ENCODE results near the gene TMEM145.

Gene TMEM145

GRCh38 chr19:42303101-42303464 lies 10.0 kb upstream of the TMEM145 start:
- TF ChIP-seq GATA1 (IDR thresholded peaks at IDR 0.05; ENCODE audit: low read depth, low read length) (no peak), POLR2A (IDR thresholded peaks at IDR 0.05; ENCODE audit: low read length) (no peak)
- no peak for DNase-seq

- TF ChIP-seq POLR2A (IDR thresholded peaks at IDR 0.05; ENCODE audit: low read length) (no peak), GATA1 (IDR thresholded peaks at IDR 0.05; ENCODE audit: low read depth, low read length) (no peak)
- no peak for DNase-seq
Measured at GRCh38 chr19:42303876-42304275, 9.2 kb upstream of the TMEM145 start.

GRCh38 chr19:42306646-42307045 lies 6.5 kb upstream of the TMEM145 start:
- TF ChIP-seq GATA1 (IDR thresholded peaks at IDR 0.05; ENCODE audit: low read depth, low read length) (no peak), POLR2A (IDR thresholded peaks at IDR 0.05; ENCODE audit: low read length) (no peak)
- DNase-seq = no peak

GRCh38 chr19:42309686-42310085 lies 3.4 kb upstream of the TMEM145 start:
- no peak for DNase-seq
- TF ChIP-seq GATA1 (IDR thresholded peaks at IDR 0.05; ENCODE audit: low read depth, low read length) (no peak), POLR2A (IDR thresholded peaks at IDR 0.05; ENCODE audit: low read length) (no peak)

- TF ChIP-seq POLR2A (IDR thresholded peaks at IDR 0.05; ENCODE audit: low read length) (no peak), GATA1 (IDR thresholded peaks at IDR 0.05; ENCODE audit: low read depth, low read length) (no peak)
- peak; percentile 23 to 25 for DNase-seq
Measured at GRCh38 chr19:42311657-42312056, 1.5 kb upstream of the TMEM145 start.

- DNase-seq = no peak
- TF ChIP-seq GATA1 (IDR thresholded peaks at IDR 0.05; ENCODE audit: low read depth, low read length) (no peak), POLR2A (IDR thresholded peaks at IDR 0.05; ENCODE audit: low read length) (no peak)
Measured at GRCh38 chr19:42312370-42312769, 739 bp upstream of the TMEM145 start.

- no peak for TF ChIP-seq GATA1 (IDR thresholded peaks at IDR 0.05; ENCODE audit: low read depth, low read length)
- TF ChIP-seq POLR2A (IDR thresholded peaks at IDR 0.05; ENCODE audit: low read length) = no peak
- DNase-seq = no peak
Measured at GRCh38 chr19:42313840-42314755, 989 bp downstream of the TMEM145 start.

- TF ChIP-seq GATA1 (IDR thresholded peaks at IDR 0.05; ENCODE audit: low read depth, low read length) (no peak), POLR2A (IDR thresholded peaks at IDR 0.05; ENCODE audit: low read length) (no peak)
- no peak for DNase-seq
Measured at GRCh38 chr19:42315024-42315423, 1.9 kb downstream of the TMEM145 start.

- DNase-seq = no peak
- TF ChIP-seq GATA1 (IDR thresholded peaks at IDR 0.05; ENCODE audit: low read depth, low read length) = no peak
Measured at GRCh38 chr19:42316223-42317211, 3.4 kb downstream of the TMEM145 start.

- TF ChIP-seq POLR2A (IDR thresholded peaks at IDR 0.05; ENCODE audit: low read length) = no peak
- no peak for TF ChIP-seq GATA1 (IDR thresholded peaks at IDR 0.05; ENCODE audit: low read depth, low read length)
- no peak for DNase-seq
Measured at GRCh38 chr19:42317535-42317934, 4.4 kb downstream of the TMEM145 start.

GRCh38 chr19:42322305-42322704 lies 9.2 kb downstream of the TMEM145 start:
- TF ChIP-seq POLR2A (IDR thresholded peaks at IDR 0.05; ENCODE audit: low read length) (no peak), GATA1 (IDR thresholded peaks at IDR 0.05; ENCODE audit: low read depth, low read length) (no peak)
- DNase-seq = no peak

GRCh38 chr19:42323473-42323851 lies 10.4 kb downstream of the TMEM145 start:
- no peak for TF ChIP-seq GATA1 (IDR thresholded peaks at IDR 0.05; ENCODE audit: low read depth, low read length)
- no peak for TF ChIP-seq POLR2A (IDR thresholded peaks at IDR 0.05; ENCODE audit: low read length)
- DNase-seq = peak; percentile 17 to 20

GRCh38 chr19:42323852-42324654 lies 10.9 kb downstream of the TMEM145 start:
- TF ChIP-seq GATA1 (IDR thresholded peaks at IDR 0.05; ENCODE audit: low read depth, low read length) = no peak
- peak; percentile 20 to 28 for DNase-seq

All from erythroblast (primary cell).